Kidney epithelial cell (primary cell): ENCODE measurements around the gene CES4A. TPM values are rescaled to one million over a fixed set of nuclear protein-coding genes. Genes with fewer than 3 reads are reported as not detected.

Experiments used
- DNase-seq: peaks from one replicate; pipeline ENCODE4 v3.0.0-alpha.2; 2010; ENCODE audit warnings: low read depth
- H3K27me3 ChIP-seq: 2 replicates; pipeline ENCODE4 v1.6.0; 2011; ENCODE audit warnings: low read length; ENCODE audit not compliant: control insufficient read depth, insufficient read depth
- H3K36me3 ChIP-seq: 2 replicates; pipeline ENCODE4 v1.5.1; 2011; ENCODE audit warnings: low read length; ENCODE audit not compliant: control insufficient read depth, insufficient read depth
- H3K4me3 ChIP-seq: 2 replicates; pipeline ENCODE4 v1.5.1; 2011; ENCODE audit warnings: low read depth, mild to moderate bottlenecking, control low read depth, low read length
- total RNA-seq: library from RNA; depleted of rRNA; stranded (reverse); fragments of >200 nt; gene quantifications from 2 replicates; pipeline ENCODE4 v1.2.3, GENCODE V29; 2015
- TF ChIP-seq, protein P1 (sequence below): IDR thresholded peaks from 2 replicates; pipeline ENCODE4 v1.5.1; 2011; ENCODE audit warnings: mild to moderate bottlenecking, moderate library complexity, low read length, control low read depth, inconsistent platforms; ENCODE audit not compliant: insufficient read depth, poor library complexity, severe bottlenecking

The CES4A gene
- total RNA-seq, 1 donor from 2014 or later: 2.3 TPM

DNA sequence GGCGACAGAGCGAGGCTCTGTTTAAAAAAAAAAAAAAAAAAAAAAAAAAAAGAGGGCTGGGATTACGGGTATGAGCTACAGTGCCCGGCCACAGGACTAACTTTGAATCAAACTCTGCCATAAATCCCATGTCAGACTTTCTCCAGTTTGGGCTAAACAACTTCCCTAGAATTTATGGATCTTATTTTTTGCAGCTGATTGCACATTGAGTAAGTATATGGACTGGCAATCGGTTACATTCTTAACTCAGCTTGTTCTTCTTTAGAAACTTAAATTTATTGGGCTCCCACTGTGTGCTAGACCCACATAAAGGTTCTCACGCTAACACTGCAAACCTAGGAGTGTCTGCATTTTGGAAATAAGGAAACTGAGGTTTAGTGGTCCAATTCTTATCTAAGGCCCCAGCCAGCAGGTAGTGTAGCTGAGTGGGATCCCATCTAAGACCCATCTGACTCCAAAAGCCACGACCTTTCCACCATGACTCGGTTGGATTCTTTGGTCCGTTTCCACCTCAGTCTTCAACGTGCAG is 39.8 kb downstream of the CES4A start:
- Histone ChIP-seq H3K36me3 (no peaks in the 10 kb centered on the region), H3K4me3 (peak overlapping the region; percentile 70), H3K27me3 (no peaks in the 10 kb centered on the region)
- DNase-seq: no peak
- TF ChIP-seq, protein P1, sequence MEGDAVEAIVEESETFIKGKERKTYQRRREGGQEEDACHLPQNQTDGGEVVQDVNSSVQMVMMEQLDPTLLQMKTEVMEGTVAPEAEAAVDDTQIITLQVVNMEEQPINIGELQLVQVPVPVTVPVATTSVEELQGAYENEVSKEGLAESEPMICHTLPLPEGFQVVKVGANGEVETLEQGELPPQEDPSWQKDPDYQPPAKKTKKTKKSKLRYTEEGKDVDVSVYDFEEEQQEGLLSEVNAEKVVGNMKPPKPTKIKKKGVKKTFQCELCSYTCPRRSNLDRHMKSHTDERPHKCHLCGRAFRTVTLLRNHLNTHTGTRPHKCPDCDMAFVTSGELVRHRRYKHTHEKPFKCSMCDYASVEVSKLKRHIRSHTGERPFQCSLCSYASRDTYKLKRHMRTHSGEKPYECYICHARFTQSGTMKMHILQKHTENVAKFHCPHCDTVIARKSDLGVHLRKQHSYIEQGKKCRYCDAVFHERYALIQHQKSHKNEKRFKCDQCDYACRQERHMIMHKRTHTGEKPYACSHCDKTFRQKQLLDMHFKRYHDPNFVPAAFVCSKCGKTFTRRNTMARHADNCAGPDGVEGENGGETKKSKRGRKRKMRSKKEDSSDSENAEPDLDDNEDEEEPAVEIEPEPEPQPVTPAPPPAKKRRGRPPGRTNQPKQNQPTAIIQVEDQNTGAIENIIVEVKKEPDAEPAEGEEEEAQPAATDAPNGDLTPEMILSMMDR: no peak

DNA sequence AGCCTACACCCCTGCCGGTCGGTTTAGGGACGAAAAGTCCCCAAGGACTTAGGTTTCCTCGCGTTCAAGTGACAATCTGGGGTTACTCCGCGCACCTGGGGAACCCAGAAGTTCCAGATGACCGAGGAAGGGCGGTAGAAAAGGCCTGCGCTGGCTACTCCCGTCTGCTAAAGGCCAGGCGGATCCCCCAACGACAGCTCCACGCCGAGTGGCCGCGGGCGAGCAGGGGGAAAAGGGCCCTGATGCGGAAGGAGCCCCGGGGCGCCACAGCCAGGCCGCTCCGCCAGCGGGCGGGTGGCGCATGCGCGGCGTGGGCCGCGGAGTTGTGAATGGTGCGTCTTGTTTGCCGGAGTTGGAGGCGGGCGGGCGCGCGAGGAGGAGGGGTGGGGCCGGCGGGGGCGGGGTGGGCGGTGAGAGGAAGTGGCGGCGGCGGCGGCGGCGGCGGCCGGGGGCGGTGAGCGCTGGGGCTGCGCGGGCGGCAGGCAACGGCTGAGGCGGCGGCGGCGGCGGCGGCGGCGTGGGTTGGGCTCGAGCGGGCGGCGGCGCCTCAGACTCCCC is 40.4 kb downstream of the CES4A start, which contains the start of gene CBFB:
CBFB (plus strand) TSS at position 454 of the 558 bp plus-strand sequence. CDS start 259 bp downstream, outside the sequence.
- H3K27me3 ChIP-seq: no peaks in the 10 kb centered on the region
- no peaks in the 10 kb centered on the region for H3K36me3 ChIP-seq
- DNase-seq: peak; percentile 63
- H3K4me3 ChIP-seq: peak within 1 kb of the TSS; percentile 70
- TF ChIP-seq, protein P1: no peak

DNA sequence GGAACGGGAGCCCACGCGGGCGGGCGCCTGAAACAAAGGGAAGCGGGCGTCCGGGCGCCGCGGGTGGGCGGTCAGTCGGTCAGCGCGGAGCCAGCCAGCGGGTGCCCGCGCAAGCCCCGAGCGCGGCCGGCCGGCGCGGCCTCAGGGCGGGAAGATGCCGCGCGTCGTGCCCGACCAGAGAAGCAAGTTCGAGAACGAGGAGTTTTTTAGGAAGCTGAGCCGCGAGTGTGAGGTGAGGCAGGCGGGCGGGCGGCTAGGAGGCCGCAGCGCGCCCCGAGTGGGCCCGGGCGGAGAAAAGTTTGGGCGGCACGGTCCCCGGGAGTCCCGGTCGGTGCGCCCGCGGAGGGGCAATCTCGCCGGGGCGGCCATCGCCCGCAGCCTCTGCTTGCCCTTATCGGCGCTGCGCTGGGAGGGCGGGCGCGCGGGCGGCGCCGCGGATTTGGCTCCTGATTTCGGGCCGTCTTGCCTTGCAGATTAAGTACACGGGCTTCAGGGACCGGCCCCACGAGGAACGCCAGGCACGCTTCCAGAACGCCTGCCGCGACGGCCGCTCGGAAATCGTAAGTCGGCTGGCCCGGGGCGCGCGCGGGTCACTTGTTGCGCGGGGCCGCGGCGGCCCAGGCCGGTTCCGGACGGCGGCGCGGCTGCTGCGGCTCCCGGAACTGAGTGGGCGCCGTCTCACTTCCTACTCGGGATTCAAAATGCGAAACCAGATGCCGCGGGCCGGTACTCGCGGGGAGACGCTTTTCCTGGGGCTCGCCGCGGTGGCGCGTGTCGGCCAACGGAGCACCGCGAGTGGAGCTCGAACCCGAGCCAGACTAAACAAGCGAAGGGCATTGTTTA is 41.1 kb downstream of the CES4A start:
- DNase-seq: no peak
- Histone ChIP-seq H3K27me3 (no peaks in the 10 kb centered on the region), H3K4me3 (peak overlapping the region; percentile 70), H3K36me3 (no peaks in the 10 kb centered on the region)
- TF ChIP-seq, protein P1: no peak

DNA sequence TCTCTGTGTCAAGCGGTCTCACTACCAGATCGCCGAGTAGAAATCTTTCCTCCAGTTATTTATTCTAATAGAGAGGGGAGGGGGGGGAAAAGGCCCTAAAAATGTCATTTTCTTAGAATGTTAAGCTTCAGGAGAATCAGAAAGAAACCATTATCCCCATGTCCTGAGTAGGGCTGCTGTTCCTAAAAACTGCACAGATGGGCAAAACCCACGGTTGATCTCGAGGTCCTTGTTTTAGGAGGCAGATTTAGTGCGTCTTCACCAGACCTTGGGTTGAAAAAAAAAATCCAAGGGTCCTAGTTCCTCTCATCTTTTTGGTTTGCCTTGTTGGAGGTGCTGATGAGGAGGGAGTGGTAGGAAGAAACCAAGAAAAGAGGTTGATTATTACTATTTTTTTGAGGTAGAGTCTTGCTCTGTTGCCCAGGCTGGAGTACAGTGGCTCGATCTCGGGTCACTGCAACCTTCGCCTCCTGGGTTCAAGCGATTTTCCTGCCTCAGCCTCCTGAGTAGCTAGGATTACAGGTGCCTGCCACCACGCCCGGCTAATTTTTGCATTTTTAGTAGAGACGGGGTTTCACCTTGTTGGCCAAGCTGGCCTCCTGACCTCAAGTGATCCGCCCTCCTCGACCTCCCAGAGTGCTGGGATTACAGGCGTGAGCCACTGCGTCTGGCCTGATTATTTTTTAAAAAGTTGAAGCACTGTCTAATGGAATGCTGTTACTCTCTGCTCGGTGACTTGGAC is 42.0 kb downstream of the CES4A start:
- DNase-seq: no peak
- TF ChIP-seq, protein P1: no peak

DNA sequence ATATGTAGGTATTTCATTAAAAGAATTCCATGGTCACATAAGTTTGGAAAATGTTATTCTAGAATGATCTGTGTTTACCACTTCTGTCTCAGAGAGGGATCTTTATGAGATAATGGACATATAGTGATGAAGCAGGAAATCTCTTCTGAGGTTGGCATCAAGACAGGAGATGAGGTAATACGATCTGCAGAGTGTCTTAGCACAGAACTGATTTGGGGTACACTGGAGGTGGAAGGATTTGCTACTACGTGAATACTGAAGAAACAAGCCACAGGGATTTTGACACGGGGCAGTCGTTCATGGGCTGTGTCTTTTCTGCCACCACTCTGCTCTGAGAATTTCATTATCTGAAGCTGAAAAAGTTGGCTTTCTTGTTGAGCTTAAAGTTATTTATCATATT is 46.1 kb downstream of the CES4A start:
- TF ChIP-seq, protein P1: no peak

More for the DNA sequence above, 42.0 kb downstream of the CES4A start:
- Histone ChIP-seq H3K27me3 (no peaks in the 10 kb centered on the region), H3K36me3 (no peaks in the 10 kb centered on the region), H3K4me3 (peak overlapping the region; percentile 70)

More for the DNA sequence above, 46.1 kb downstream of the CES4A start:
- no peaks in the 10 kb centered on the region for H3K36me3 ChIP-seq
- no peak for DNase-seq
- H3K27me3 ChIP-seq: no peaks in the 10 kb centered on the region
- H3K4me3 ChIP-seq: no peak overlapping the region
